Breast epithelium (tissue), 3 donors: ENCODE measurements around the gene SLC16A12.

Experiments used
- CTCF ChIP-seq, 3 donors: fragments of 450-650 bp; IDR thresholded peaks; one replicate each; pipeline ENCODE4 v1.5.1; 2016 to 2017; ENCODE audit warnings: antibody characterized with exemption in 3 of 3, mild to moderate bottlenecking in 3 of 3, moderate library complexity in 3 of 3
- POLR2A ChIP-seq: fragments of 450-650 bp; IDR thresholded peaks from one replicate; pipeline ENCODE4 v1.6.1; 2016; ENCODE audit warnings: antibody characterized with exemption, mild to moderate bottlenecking, moderate library complexity
- POLR2AphosphoS5 ChIP-seq, 3 donors: sonication (generic); formaldehyde crosslinking; IDR thresholded peaks; one replicate each; pipeline ENCODE4 v1.6.1; 2017; ENCODE audit warnings: antibody characterized with exemption in 3 of 3

DNA sequence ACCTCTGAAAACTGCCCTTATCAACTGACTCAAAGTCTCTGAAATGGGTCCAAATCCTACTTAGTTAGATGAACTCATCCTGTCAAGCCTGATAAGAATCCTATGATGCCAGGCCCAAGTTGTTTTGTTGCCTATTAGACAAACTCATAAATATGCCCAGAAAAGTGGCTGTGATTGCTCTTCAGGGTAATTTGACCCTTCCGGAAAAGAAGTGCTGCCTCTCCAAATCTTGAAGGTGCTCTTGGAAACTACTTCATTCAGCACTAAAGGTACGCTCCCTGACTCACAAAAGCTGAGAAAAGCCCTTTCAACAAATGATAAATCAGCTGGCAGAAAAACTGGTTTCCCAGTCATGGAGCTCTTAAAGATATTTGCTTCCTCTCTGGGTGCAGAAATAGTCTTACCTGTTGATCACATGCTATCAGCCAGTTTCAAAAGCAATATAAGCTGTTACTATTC, 114.3 kb downstream of the SLC16A12 start:
- no peak for TF ChIP-seq CTCF (IDR thresholded peaks at IDR 0.05)
- no peak for TF ChIP-seq POLR2A
- no peak for TF ChIP-seq POLR2AphosphoS5 (IDR thresholded peaks at IDR 0.05)
